Measurements from ENCODE around the gene SNAPC4. TPM values are rescaled to one million over a fixed set of nuclear protein-coding genes. Genes with fewer than 3 reads are reported as not detected.

Gene SNAPC4
- polyA plus RNA-seq, 1 of the 3 experiments (the other 2 are of a cell fraction): 9.2 TPM

- no peak for DNase-seq
- no peaks in the 10 kb centered on the region for H3K9me3 ChIP-seq
- H3F3A ChIP-seq (replicated peaks; ENCODE audit: insufficient read depth): no peaks in the 10 kb centered on the region
- H3K9ac ChIP-seq: no peak overlapping the region
- H3K4me2 ChIP-seq: no peak overlapping the region
- no peaks in the 10 kb centered on the region for H3K9me2 ChIP-seq
- WGBS (ENCODE audit: low lambda C conversion rate): 47% methylated on average over 9 of the region's 17 CpGs
- no peak overlapping the region; a peak in 1 of 4 replicates for H3K27ac ChIP-seq (ENCODE audit: low read depth in 2 of 2, low read length in 1 of 2)
- H3K4me1 ChIP-seq (ENCODE audit: control insufficient read depth in 1 of 2, insufficient read depth in 2 of 2, low read depth in 1 of 2, low read length in 1 of 2): peaks cover 0 to 43% of the 10 kb centered on the region in 2 experiments; a peak in 1 of 4 replicates
- TF ChIP-seq TAF1 (IDR thresholded peaks at IDR 0.05; ENCODE audit: borderline replicate concordance, low read depth, low read length) (no peak), SIN3A (IDR thresholded peaks at IDR 0.05; ENCODE audit: borderline replicate concordance, low read depth, low read length) (no peak), CHD2 (IDR thresholded peaks at IDR 0.05; ENCODE audit: low read length, partially characterized antibody) (no peak), NRF1 (IDR thresholded peaks at IDR 0.05; ENCODE audit: low read depth, low read length) (no peak), ELF1 (IDR thresholded peaks at IDR 0.05) (no peak), FOXJ3 (CRISPR knock-in tag; IDR thresholded peaks at IDR 0.05) (no peak), PBX3 (IDR thresholded peaks at IDR 0.05) (no peak)
- TF ChIP-seq, protein P1, sequence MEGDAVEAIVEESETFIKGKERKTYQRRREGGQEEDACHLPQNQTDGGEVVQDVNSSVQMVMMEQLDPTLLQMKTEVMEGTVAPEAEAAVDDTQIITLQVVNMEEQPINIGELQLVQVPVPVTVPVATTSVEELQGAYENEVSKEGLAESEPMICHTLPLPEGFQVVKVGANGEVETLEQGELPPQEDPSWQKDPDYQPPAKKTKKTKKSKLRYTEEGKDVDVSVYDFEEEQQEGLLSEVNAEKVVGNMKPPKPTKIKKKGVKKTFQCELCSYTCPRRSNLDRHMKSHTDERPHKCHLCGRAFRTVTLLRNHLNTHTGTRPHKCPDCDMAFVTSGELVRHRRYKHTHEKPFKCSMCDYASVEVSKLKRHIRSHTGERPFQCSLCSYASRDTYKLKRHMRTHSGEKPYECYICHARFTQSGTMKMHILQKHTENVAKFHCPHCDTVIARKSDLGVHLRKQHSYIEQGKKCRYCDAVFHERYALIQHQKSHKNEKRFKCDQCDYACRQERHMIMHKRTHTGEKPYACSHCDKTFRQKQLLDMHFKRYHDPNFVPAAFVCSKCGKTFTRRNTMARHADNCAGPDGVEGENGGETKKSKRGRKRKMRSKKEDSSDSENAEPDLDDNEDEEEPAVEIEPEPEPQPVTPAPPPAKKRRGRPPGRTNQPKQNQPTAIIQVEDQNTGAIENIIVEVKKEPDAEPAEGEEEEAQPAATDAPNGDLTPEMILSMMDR (IDR thresholded peaks at IDR 0.05): no peak
- ChIA-PET POLR2A (interaction anchor here (2.1 kb wide), 1 partner anchor 9 kb away, joined by 8 read pairs; the partner anchor contains the start of gene DNLZ), CTCF (interaction anchor here (0.9 to 4.1 kb wide), 6 partner anchors 9 to 46 kb away, joined by 3 to 23 read pairs (median 5); partner anchors contain the start of genes DNLZ and SNAPC4)
- no peak overlapping the region for H2AFZ ChIP-seq (ENCODE audit: low read depth)
- no peak overlapping the region for H3K4me3 ChIP-seq (ENCODE audit: low read depth in 2 of 2, low read length in 1 of 2)
- no peaks in the 10 kb centered on the region for H3K27me3 ChIP-seq (ENCODE audit: insufficient read depth)
- H3K79me2 ChIP-seq (ENCODE audit: insufficient read depth): no peaks in the 10 kb centered on the region
- H3K36me3 ChIP-seq (replicated peaks in 1 of 2; ENCODE audit: control insufficient read depth in 1 of 2, insufficient read depth in 2 of 2, low read length in 1 of 2): peaks cover 0 to 22% of the 10 kb centered on the region in 2 experiments
- no peaks in the 10 kb centered on the region for H4K20me1 ChIP-seq (ENCODE audit: insufficient read depth)
Measured at GRCh38 chr9:136354592-136355085, 45.3 kb downstream of the SNAPC4 start.

GRCh38 chr9:136353757-136354488, 46.0 kb downstream of the SNAPC4 start:
- no peaks in the 10 kb centered on the region for H4K20me1 ChIP-seq (ENCODE audit: insufficient read depth)
- H3K36me3 ChIP-seq (replicated peaks in 1 of 2; ENCODE audit: control insufficient read depth in 1 of 2, insufficient read depth in 2 of 2, low read length in 1 of 2): peaks cover 0 to 22% of the 10 kb centered on the region in 2 experiments
- H3K4me1 ChIP-seq (ENCODE audit: control insufficient read depth in 1 of 2, insufficient read depth in 2 of 2, low read depth in 1 of 2, low read length in 1 of 2): peaks cover 0 to 43% of the 10 kb centered on the region in 2 experiments; a peak in 1 of 4 replicates
- ChIA-PET POLR2A (interaction anchor here (2.1 kb wide), 1 partner anchor 10 kb away, joined by 8 read pairs; the partner anchor contains the start of gene DNLZ), CTCF (interaction anchor here (1.2 to 4.1 kb wide), 5 partner anchors 9 to 70 kb away, joined by 3 to 23 read pairs (median 3); partner anchors contain the start of gene DNLZ)
- no peaks in the 10 kb centered on the region for H3K9me3 ChIP-seq
- no peak for TF ChIP-seq YY1 (IDR thresholded peaks at IDR 0.05; ENCODE audit: low read depth)
- TF ChIP-seq, protein P1 (IDR thresholded peaks at IDR 0.05): no peak
- TF ChIP-seq TEAD4 (IDR thresholded peaks at IDR 0.05; ENCODE audit: borderline replicate concordance, insufficient read depth): no peak
- TF ChIP-seq SIN3A (IDR thresholded peaks at IDR 0.05; ENCODE audit: borderline replicate concordance, low read depth, low read length): no peak
- TF ChIP-seq, protein P2, sequence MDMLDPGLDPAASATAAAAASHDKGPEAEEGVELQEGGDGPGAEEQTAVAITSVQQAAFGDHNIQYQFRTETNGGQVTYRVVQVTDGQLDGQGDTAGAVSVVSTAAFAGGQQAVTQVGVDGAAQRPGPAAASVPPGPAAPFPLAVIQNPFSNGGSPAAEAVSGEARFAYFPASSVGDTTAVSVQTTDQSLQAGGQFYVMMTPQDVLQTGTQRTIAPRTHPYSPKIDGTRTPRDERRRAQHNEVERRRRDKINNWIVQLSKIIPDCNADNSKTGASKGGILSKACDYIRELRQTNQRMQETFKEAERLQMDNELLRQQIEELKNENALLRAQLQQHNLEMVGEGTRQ (IDR thresholded peaks at IDR 0.05; ENCODE audit: borderline replicate concordance, low read depth, low read length): no peak
- TF ChIP-seq JUND (IDR thresholded peaks at IDR 0.05): no peak
- no peak for TF ChIP-seq NRF1 (IDR thresholded peaks at IDR 0.05; ENCODE audit: low read depth, low read length)
- no peak for TF ChIP-seq ELF1 (IDR thresholded peaks at IDR 0.05)
- TF ChIP-seq SMC3 (IDR thresholded peaks at IDR 0.05; ENCODE audit: low read depth, low read length): no peak
- no peak for TF ChIP-seq EP300 (IDR thresholded peaks at IDR 0.05; ENCODE audit: borderline replicate concordance in 1 of 2, low read depth in 1 of 2, low read length in 1 of 2)
- no peak for TF ChIP-seq FOXM1 (IDR thresholded peaks at IDR 0.05; ENCODE audit: low read depth)
- TF ChIP-seq FOSL2 (IDR thresholded peaks at IDR 0.05; ENCODE audit: borderline replicate concordance, low read depth): no peak
- no peak overlapping the region for H3K9ac ChIP-seq
- no peak overlapping the region; a peak in 1 of 4 replicates for H3K27ac ChIP-seq (ENCODE audit: low read depth in 2 of 2, low read length in 1 of 2)
- no peaks in the 10 kb centered on the region for H3F3A ChIP-seq (replicated peaks; ENCODE audit: insufficient read depth)
- DNase-seq: no peak
- WGBS (ENCODE audit: low lambda C conversion rate): 67% methylated on average over 7 of the region's 13 CpGs
- no peak overlapping the region for H3K4me2 ChIP-seq
- no peaks in the 10 kb centered on the region for H3K9me2 ChIP-seq
- no peak overlapping the region for H2AFZ ChIP-seq (ENCODE audit: low read depth)
- no peak overlapping the region for H3K4me3 ChIP-seq (ENCODE audit: low read depth in 2 of 2, low read length in 1 of 2)
- H3K27me3 ChIP-seq (ENCODE audit: insufficient read depth): no peaks in the 10 kb centered on the region
- no peaks in the 10 kb centered on the region for H3K79me2 ChIP-seq (ENCODE audit: insufficient read depth)
